AG20443 (cell line): ENCODE results near the gene GABRR1.

Experiments
- DNase-seq: peaks from one replicate; pipeline ENCODE4 v3.0.0; 2012; ENCODE audit warnings: low spot score, mixed read lengths

GABRR1 gene

GRCh38 chr6:89215391-89215790 lies 1.8 kb downstream of the GABRR1 start:
- DNase-seq, result no peak

GRCh38 chr6:89214197-89214596 lies 3.0 kb downstream of the GABRR1 start:
- no peak for DNase-seq

GRCh38 chr6:89212472-89212871 lies 4.7 kb downstream of the GABRR1 start:
- no peak for DNase-seq

- DNase-seq, result no peak
Observed at GRCh38 chr6:89209457-89209856, 7.7 kb downstream of the GABRR1 start.

GRCh38 chr6:89208551-89208950 lies 8.6 kb downstream of the GABRR1 start:
- DNase-seq, result no peak

GRCh38 chr6:89205819-89206218 lies 11.3 kb downstream of the GABRR1 start:
- DNase-seq, result no peak

- DNase-seq, result no peak
Observed at GRCh38 chr6:89204096-89204495, 13.1 kb downstream of the GABRR1 start.

- no peak for DNase-seq
Observed at GRCh38 chr6:89200706-89201215, 16.4 kb downstream of the GABRR1 start.

GRCh38 chr6:89199579-89199978 lies 17.6 kb downstream of the GABRR1 start:
- no peak for DNase-seq

GRCh38 chr6:89198235-89198634 lies 18.9 kb downstream of the GABRR1 start:
- DNase-seq, result no peak

GRCh38 chr6:89197141-89197540 lies 20.0 kb downstream of the GABRR1 start:
- DNase-seq, result no peak

GRCh38 chr6:89194559-89194958 lies 22.6 kb downstream of the GABRR1 start:
- no peak for DNase-seq

- no peak for DNase-seq
Observed at GRCh38 chr6:89190741-89191140, 26.4 kb downstream of the GABRR1 start.

GRCh38 chr6:89187504-89187903 lies 29.7 kb downstream of the GABRR1 start:
- no peak for DNase-seq

- no peak for DNase-seq
Observed at GRCh38 chr6:89186762-89187161, 30.4 kb downstream of the GABRR1 start.

GRCh38 chr6:89184344-89184743 lies 32.8 kb downstream of the GABRR1 start:
- no peak for DNase-seq

GRCh38 chr6:89183294-89183693 lies 33.9 kb downstream of the GABRR1 start:
- DNase-seq, result no peak

- DNase-seq, result no peak
Observed at GRCh38 chr6:89180971-89181370, 36.2 kb downstream of the GABRR1 start.

- no peak for DNase-seq
Observed at GRCh38 chr6:89180112-89180511, 37.0 kb downstream of the GABRR1 start.

GRCh38 chr6:89173634-89174033 lies 43.5 kb downstream of the GABRR1 start:
- DNase-seq, result no peak

GRCh38 chr6:89172131-89172530 lies 45.0 kb downstream of the GABRR1 start:
- no peak for DNase-seq

GRCh38 chr6:89162047-89162371 lies 55.1 kb downstream of the GABRR1 start:
- no peak for DNase-seq

GRCh38 chr6:89161326-89162046 lies 55.7 kb downstream of the GABRR1 start:
- no peak for DNase-seq

- DNase-seq, result no peak
Observed at GRCh38 chr6:89160331-89161092, 56.6 kb downstream of the GABRR1 start.
